GM18498 (cell line): ENCODE measurements around the gene PTPRN2.

Source experiments
- ATAC-seq: cut with Tn5 transposase; IDR thresholded peaks from one replicate; pipeline ENCODE4 v1.9.1; 2021; ENCODE audit warnings: mild to moderate bottlenecking, moderate library complexity; ENCODE audit not compliant: unreplicated experiment

The PTPRN2 gene

GRCh38 chr7:157537056-157537455 lies 1050.6 kb downstream of the PTPRN2 start:
- no peak for ATAC-seq

GRCh38 chr7:157532068-157532467 lies 1055.6 kb downstream of the PTPRN2 start:
- no peak for ATAC-seq

GRCh38 chr7:157529768-157530560 lies 1057.7 kb downstream of the PTPRN2 start:
- no peak for ATAC-seq

GRCh38 chr7:157528785-157529341 lies 1058.8 kb downstream of the PTPRN2 start:
- no peak for ATAC-seq

- ATAC-seq = no peak
These were observed 1059.9 kb downstream of the PTPRN2 start for GRCh38 chr7:157527686-157528085.

- no peak for ATAC-seq
These were observed 1060.5 kb downstream of the PTPRN2 start for GRCh38 chr7:157526913-157527634.

- ATAC-seq = no peak
These were observed 1061.4 kb downstream of the PTPRN2 start for GRCh38 chr7:157526005-157526912.

DNA sequence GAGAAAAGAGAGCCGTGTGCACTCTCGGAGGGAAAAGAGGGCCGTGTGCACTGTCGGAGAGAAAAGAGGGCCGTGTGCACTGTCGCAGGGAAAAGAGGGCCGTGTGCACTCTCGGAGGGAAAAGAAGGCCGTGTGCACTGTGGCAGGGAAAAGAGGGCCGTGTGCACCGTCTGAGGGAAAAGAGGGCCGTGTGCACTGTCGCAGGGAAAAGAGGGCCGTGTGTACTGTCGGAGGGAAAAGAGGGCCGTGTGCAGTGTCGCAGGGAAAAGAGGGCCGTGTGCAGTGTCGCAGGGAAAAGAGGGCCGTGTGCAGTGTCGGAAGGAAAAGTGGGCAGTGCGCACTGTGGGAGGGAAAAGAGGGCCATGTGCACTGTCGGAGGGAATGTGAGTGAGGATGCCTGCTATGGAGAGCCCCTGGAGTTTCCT lies 1062.1 kb downstream of the PTPRN2 start:
- no peak for ATAC-seq

- no peak for ATAC-seq
These were observed 1062.9 kb downstream of the PTPRN2 start for GRCh38 chr7:157524731-157525130.

GRCh38 chr7:157523766-157524421 lies 1063.7 kb downstream of the PTPRN2 start:
- no peak for ATAC-seq

DNA sequence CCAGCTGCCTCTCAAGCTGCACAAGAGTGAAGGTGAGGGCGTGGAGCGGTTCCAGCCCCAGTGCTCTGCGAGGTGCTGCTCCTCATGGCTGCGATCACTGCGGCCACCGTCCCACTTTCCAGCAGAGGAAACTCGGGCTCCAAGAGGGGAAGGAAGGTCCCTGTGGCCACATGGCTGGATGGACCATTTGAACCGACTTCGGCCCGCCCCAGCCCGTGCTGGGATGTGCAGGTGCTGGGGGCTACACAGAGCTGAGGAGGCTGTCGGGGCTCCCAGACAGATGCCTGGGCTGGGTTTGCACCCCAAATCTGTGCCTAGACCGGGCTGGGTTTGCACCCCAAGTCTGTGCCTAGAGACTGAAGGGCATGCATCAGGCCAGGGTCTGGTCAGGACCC lies 1064.3 kb downstream of the PTPRN2 start:
- no peak for ATAC-seq

DNA sequence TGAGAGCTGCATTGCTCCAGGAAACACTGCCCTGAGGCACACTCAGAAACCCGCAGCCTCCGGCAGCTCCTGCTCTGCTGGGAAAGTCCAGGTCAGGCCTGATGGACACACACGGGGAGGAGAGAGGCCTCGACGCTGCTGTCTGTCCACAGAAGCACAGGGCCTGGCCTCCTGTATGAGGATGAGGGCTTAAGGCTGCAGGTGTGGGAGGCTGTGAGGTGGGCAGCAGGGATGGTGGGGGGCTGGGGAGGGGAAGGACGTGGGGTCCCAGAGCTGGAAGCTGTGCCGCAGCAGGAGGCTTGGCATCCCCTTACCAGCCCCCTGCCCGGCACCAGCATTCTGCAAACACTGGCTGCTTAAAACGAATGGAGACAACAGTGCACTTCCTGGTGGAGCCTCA lies 1064.7 kb downstream of the PTPRN2 start:
- ATAC-seq = no peak

- ATAC-seq = no peak
These were observed 1065.4 kb downstream of the PTPRN2 start for GRCh38 chr7:157522189-157522588.

- no peak for ATAC-seq
These were observed 1065.9 kb downstream of the PTPRN2 start for GRCh38 chr7:157521752-157522151.

GRCh38 chr7:157521061-157521731 lies 1066.4 kb downstream of the PTPRN2 start:
- ATAC-seq = no peak

GRCh38 chr7:157520249-157520648 lies 1067.4 kb downstream of the PTPRN2 start:
- ATAC-seq = peak; percentile 94

DNA sequence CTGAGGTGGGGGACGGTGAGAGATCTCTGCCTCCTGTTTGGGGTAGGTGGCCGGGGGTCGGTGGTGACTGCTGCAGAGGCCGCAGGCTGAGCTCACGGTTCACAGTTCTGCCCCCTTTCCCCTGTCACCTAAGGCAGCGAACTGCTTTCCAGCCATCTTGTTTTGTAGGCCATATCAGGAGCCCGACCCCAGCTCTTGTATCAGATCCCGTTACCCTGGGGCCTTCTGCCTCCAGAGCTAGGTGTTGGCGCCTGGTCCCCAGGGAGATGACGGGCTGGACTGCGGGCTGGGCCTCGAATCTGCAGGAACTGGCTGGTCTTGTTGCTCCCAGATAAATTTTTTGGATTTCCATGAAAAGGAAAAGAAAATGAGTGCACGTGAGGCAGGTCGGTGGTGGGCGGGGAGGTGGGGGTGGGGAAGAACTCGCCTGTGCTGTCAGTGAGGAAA lies 1067.8 kb downstream of the PTPRN2 start:
- ATAC-seq = no peak

- ATAC-seq = no peak
These were observed 1068.4 kb downstream of the PTPRN2 start for GRCh38 chr7:157519246-157519645.

- ATAC-seq = no peak
These were observed 1069.0 kb downstream of the PTPRN2 start for GRCh38 chr7:157518514-157519175.
